H1 (cell line): ENCODE data around the gene CACNA1G. TPM values are rescaled to one million over a fixed set of nuclear protein-coding genes. Genes with fewer than 3 reads are reported as not detected.
A peak's percentile ranks its signal among the peaks of the same experiment; 100 is the strongest.

Experiments
- CTCF ChIA-PET: fragments of 300-600 bp; sonication (Branson Sonifier 250); formaldehyde crosslinking; loops from one replicate; lab custom pipeline; 2021; ENCODE audit not compliant: partially characterized antibody; lab: Charles Lee
- POLR2A ChIA-PET: fragments of 300-600 bp; sonication (Branson Sonifier 250); formaldehyde crosslinking; loops from one replicate; lab custom pipeline; 2021; ENCODE audit warnings: inconsistent platforms; ENCODE audit not compliant: partially characterized antibody; lab: Charles Lee
- DNase-seq, 2 experiments: peaks; one replicate each; pipeline versions ENCODE4 v3.0.0 to v3.0.0-alpha.2; 2010 to 2022; ENCODE audit warnings: low spot score in 2 of 2, low read depth in 1 of 2, mixed read lengths in 1 of 2
- FAIRE-seq: peaks from 2 replicates; lab custom pipeline; 2011; peaks lifted over from hg19 to GRCh38; lab: Jason Lieb, UNC
- H2AFZ ChIP-seq: 2 replicates; pipeline ENCODE4 v1.8.1; 2012; ENCODE audit warnings: low read length, inconsistent platforms
- H2AK5ac ChIP-seq: 2 replicates; pipeline ENCODE4 v1.6.1; 2013; ENCODE audit warnings: low read depth, low read length
- H2BK120ac ChIP-seq: replicated peaks from 2 replicates; pipeline ENCODE3; 2013; ENCODE audit warnings: low read depth, low read length, inconsistent platforms
- H2BK12ac ChIP-seq: 2 replicates; pipeline ENCODE4 v1.6.1; 2013; ENCODE audit warnings: low read depth, low read length
- H2BK15ac ChIP-seq: 2 replicates; pipeline ENCODE4 v1.6.1; 2013; ENCODE audit warnings: low read length
- H2BK20ac ChIP-seq: 2 replicates; pipeline ENCODE4 v1.6.1; 2013; ENCODE audit warnings: low read length
- H2BK5ac ChIP-seq: 2 replicates; pipeline ENCODE4 v1.6.1; 2013; ENCODE audit warnings: low read depth, low read length
- H3K14ac ChIP-seq: 2 replicates; pipeline ENCODE4 v1.6.1; 2013; ENCODE audit warnings: inconsistent platforms; ENCODE audit not compliant: insufficient read length
- H3K18ac ChIP-seq: 2 replicates; pipeline ENCODE4 v1.6.1; 2013; ENCODE audit warnings: low read length; ENCODE audit errors: extremely low read depth
- H3K23ac ChIP-seq: 2 replicates; pipeline ENCODE4 v1.6.1; 2013; ENCODE audit warnings: inconsistent platforms; ENCODE audit not compliant: insufficient read length
- H3K23me2 ChIP-seq: 2 replicates; pipeline ENCODE4 v1.6.1; 2013; ENCODE audit warnings: low read depth, low read length
- H3K27ac ChIP-seq: 2 replicates; pipeline ENCODE4 v1.6.1; 2011; ENCODE audit warnings: low read depth, low read length, inconsistent platforms
- H3K27me3 ChIP-seq, 4 experiments: replicated peaks in 1 of 4; 1 replicate in 1 of 4; 2 replicates in 3 of 4; pipeline versions ENCODE4 v1.6.1 to v1.8.1; 2011 to 2013; ENCODE audit warnings: low read length in 3 of 4, mild to moderate bottlenecking in 3 of 4, inconsistent platforms in 2 of 4, mixed read lengths in 2 of 4, moderate library complexity in 1 of 4; ENCODE audit not compliant: control insufficient read depth in 3 of 4, insufficient read depth in 3 of 4; ENCODE audit errors: extremely low read depth in 1 of 4
- H3K36me3 ChIP-seq, 4 experiments: 2 replicates each; pipeline versions ENCODE4 v1.6.1 to v1.8.1; 2011 to 2013; ENCODE audit warnings: mild to moderate bottlenecking in 4 of 4, low read length in 3 of 4, moderate library complexity in 2 of 4, control low read depth in 1 of 4, inconsistent platforms in 1 of 4; ENCODE audit not compliant: insufficient read depth in 4 of 4, control insufficient read depth in 2 of 4
- H3K4ac ChIP-seq: replicated peaks from 2 replicates; pipeline ENCODE3; 2013; ENCODE audit warnings: low read length, low read depth, mixed read lengths, inconsistent platforms; ENCODE audit not compliant: insufficient read length
- H3K4me1 ChIP-seq, 4 experiments: replicated peaks in 1 of 4; 1 replicate in 1 of 4; 2 replicates in 3 of 4; pipeline versions ENCODE4 v1.6.1 to v1.8.1; 2011 to 2013; ENCODE audit warnings: low read length in 3 of 4, inconsistent platforms in 2 of 4, mixed read lengths in 1 of 4; ENCODE audit not compliant: insufficient read depth in 4 of 4, control insufficient read depth in 3 of 4
- H3K4me2 ChIP-seq, 2 experiments: 2 replicates each; pipeline versions ENCODE4 v1.6.1 to v1.8.1; 2011 to 2013; ENCODE audit warnings: low read depth in 2 of 2, low read length in 2 of 2, control low read depth in 1 of 2, inconsistent platforms in 1 of 2, mild to moderate bottlenecking in 1 of 2; ENCODE audit not compliant: insufficient read depth in 1 of 2
- H3K4me3 ChIP-seq, 4 experiments: fragments of 200-600, 300-600 bp in 1 of 4; sonication (generic), shearing (Covaris generic), sonication (Bioruptor Twin) in 1 of 4; 2 replicates each; pipeline versions ENCODE4 v1.5.1 to v1.8.1; 2011 to 2016; ENCODE audit warnings: low read length in 4 of 4, low read depth in 3 of 4, control low read depth in 2 of 4, inconsistent platforms in 2 of 4, mild to moderate bottlenecking in 2 of 4, mixed read lengths in 1 of 4, moderate library complexity in 1 of 4; ENCODE audit not compliant: insufficient read depth in 2 of 4; ENCODE audit errors: extremely low read depth in 1 of 4
- H3K56ac ChIP-seq: replicated peaks from 2 replicates; pipeline ENCODE3; 2013; ENCODE audit warnings: low read depth, mild to moderate bottlenecking, mixed read lengths, low read length, inconsistent platforms; ENCODE audit not compliant: insufficient read length
- H3K79me1 ChIP-seq: 2 replicates; pipeline ENCODE4 v1.6.1; 2013; ENCODE audit warnings: low read depth, low read length, control low read depth
- H3K79me2 ChIP-seq, 2 experiments: 2 replicates each; pipeline versions ENCODE4 v1.6.1 to v1.8.1; 2012 to 2013; ENCODE audit warnings: low read length in 2 of 2, mild to moderate bottlenecking in 2 of 2, inconsistent platforms in 1 of 2; ENCODE audit not compliant: insufficient read depth in 2 of 2, control insufficient read depth in 1 of 2
- H3K9ac ChIP-seq, 4 experiments: replicated peaks in 1 of 4; 1 replicate in 1 of 4; 2 replicates in 3 of 4; pipeline versions ENCODE4 v1.6.1 to v1.8.1; 2011 to 2013; ENCODE audit warnings: low read depth in 3 of 4, low read length in 3 of 4, control low read depth in 2 of 4, mild to moderate bottlenecking in 2 of 4, moderate library complexity in 2 of 4, inconsistent platforms in 1 of 4; ENCODE audit errors: extremely low read depth in 1 of 4
- H3K9me3 ChIP-seq, 2 experiments: 2 replicates each; pipeline versions ENCODE4 v1.6.1 to v1.8.1; 2012 to 2013; ENCODE audit warnings: mild to moderate bottlenecking in 2 of 2, moderate library complexity in 2 of 2, control low read depth in 1 of 2, inconsistent platforms in 1 of 2, low read depth in 1 of 2, low read length in 1 of 2, mixed read lengths in 1 of 2; ENCODE audit not compliant: insufficient read depth in 2 of 2
- H4K20me1 ChIP-seq, 2 experiments: replicated peaks in 1 of 2; 2 replicates each; pipeline versions ENCODE3 to v1.8.1; 2011 to 2013; ENCODE audit warnings: inconsistent platforms in 2 of 2, low read length in 2 of 2, mild to moderate bottlenecking in 1 of 2; ENCODE audit not compliant: insufficient read depth in 2 of 2, control insufficient read depth in 1 of 2
- H4K5ac ChIP-seq: 2 replicates; pipeline ENCODE4 v1.6.1; 2013; ENCODE audit warnings: low read length, low read depth, mixed read lengths, inconsistent platforms; ENCODE audit not compliant: insufficient read length
- H4K8ac ChIP-seq: 2 replicates; pipeline ENCODE4 v1.8.0; 2013; ENCODE audit warnings: mild to moderate bottlenecking, moderate library complexity, low read length, inconsistent platforms; ENCODE audit not compliant: insufficient read depth; ENCODE audit errors: extremely low read depth
- H4K91ac ChIP-seq: replicated peaks from 2 replicates; pipeline ENCODE3; 2013; ENCODE audit warnings: low read length, mixed read lengths, inconsistent platforms; ENCODE audit not compliant: insufficient read length
- CTCF ChIP-seq, 3 experiments: IDR thresholded peaks; 1 replicate in 2 of 3; 2 replicates in 1 of 3; pipeline versions ENCODE4 v1.5.1 to v1.6.1; 2011; ENCODE audit warnings: low read length in 3 of 3, mild to moderate bottlenecking in 3 of 3, inconsistent platforms in 2 of 3, low read depth in 1 of 3, moderate library complexity in 1 of 3; ENCODE audit not compliant: insufficient read depth in 1 of 3; ENCODE audit errors: control extremely low read depth in 1 of 3
- JUND ChIP-seq: IDR thresholded peaks from 2 replicates; pipeline ENCODE4 v1.6.1; 2011; ENCODE audit warnings: mild to moderate bottlenecking, improper control_type of control experiment, low read length
- SP4 ChIP-seq: IDR thresholded peaks from 2 replicates; pipeline ENCODE4 v1.6.1; 2012; ENCODE audit warnings: low read length, inconsistent platforms
- SUZ12 ChIP-seq: fragments of 200-600 bp; sonication (generic); IDR thresholded peaks from 2 replicates; pipeline ENCODE4 v1.6.1; 2012; ENCODE audit warnings: mild to moderate bottlenecking, inconsistent platforms, low read length, moderate library complexity, mixed read lengths
- WGBS, 2 experiments: shearing (Covaris generic) in 1 of 2; methylation state at CpG; one replicate each; pipeline versions ENCODE4 v1.1.6 to v1.1.7; 2013 to 2015; ENCODE audit warnings: low lambda C conversion rate in 2 of 2, mixed read lengths in 2 of 2, inconsistent platforms in 1 of 2, low coverage in 1 of 2, missing lambda C conversion rate in 1 of 2; ENCODE audit not compliant: insufficient replicate concordance in 2 of 2, insufficient coverage in 1 of 2, insufficient read length in 1 of 2; ENCODE audit errors: extremely low coverage in 1 of 2, missing lambda C conversion rate in 1 of 2; 5-methylcytosine and 5-hydroxymethylcytosine counted together
- polyA plus RNA-seq, 7 experiments: library from polyadenylated mRNA; depleted of rRNA in 3 of 7; stranded (reverse) in 5 of 7; unstranded in 2 of 7; fragments of >200 nt in 5 of 7; fragments of 200-250 nt in 2 of 7; gene quantifications; 1 replicate in 5 of 7; 2 replicates in 1 of 7; 4 replicates in 1 of 7; pipeline versions ENCODE4 v1.2.1 to v1.2.3, GENCODE V29; 2011 to 2013; ENCODE audit warnings: missing spikeins in 2 of 7, mixed read lengths in 2 of 7
- total RNA-seq: library from RNA; stranded (reverse); fragmentation: NEBNext Ultra II Directional; extraction: Animal tissue kit (Norgen Biotek cat#: 25700); gene quantifications from 2 replicates; pipeline ENCODE4 v1.2.1, GENCODE V29; 2021

Gene CACNA1G
- total and polyA plus RNA-seq, 2 of the 8 experiments (the other 6 are each of a cell fraction or from before 2014, with no cell fraction given): 2.9 to 4.9 TPM

- H3K4ac ChIP-seq: no peak overlapping the region
- no peak overlapping the region for H4K91ac ChIP-seq
- peaks cover 27 to 73% (median 64%) of the 10 kb centered on the region in 4 experiments for H3K27me3 ChIP-seq
- H4K20me1 ChIP-seq: peaks cover 7 to 9% of the 10 kb centered on the region in 2 experiments
- no peak overlapping the region for H2AFZ ChIP-seq
- H3K79me1 ChIP-seq: no peaks in the 10 kb centered on the region
- TF ChIP-seq SUZ12 (peak; percentile 0; the same call in 1 of the 2 replicates), CTCF (IDR thresholded peaks at IDR 0.05; ENCODE audit: control extremely low read depth in 1 of 3, insufficient read depth in 1 of 3, low read depth in 1 of 3, low read length in 3 of 3) (peak in 2 of 3 experiments; percentile 5 to 8; a peak in 2 of 4 replicates), SP4 (no peak), JUND (no peak)
- TF ChIP-seq, all 59 proteins: peak for 2
- Histone ChIP-seq H3K9ac (no peak overlapping the region), H3K27ac (no peak overlapping the region), H3K4me2 (peak overlapping the region; percentile 75 to 82; a peak in 2 of 4 replicates), H2BK15ac (no peak overlapping the region), H2AK5ac (no peak overlapping the region), H2BK12ac (0 out of 2 replicates have a peak overlapping the region, but pooled peaks have one; percentile 27), H3K23me2 (peaks cover 17% of the 10 kb centered on the region; the same call in 1 of the 2 replicates), H3K4me1 (peaks cover 0 to 36% (median 21%) of the 10 kb centered on the region in 4 experiments; a peak in 6 of 7 replicates), H3K23ac (no peak overlapping the region), H3K18ac (no peak overlapping the region), H4K8ac (no peak overlapping the region), H3K9me3 (no peaks in the 10 kb centered on the region), H3K36me3 (no peaks in the 10 kb centered on the region), H4K5ac (no peak overlapping the region), H2BK120ac (no peak overlapping the region), H3K56ac (no peak overlapping the region), H3K4me3 (peak overlapping the region in 1 of 4 experiments; percentile 63; a peak in 1 of 8 replicates), H3K14ac (no peak overlapping the region), H3K79me2 (no peaks in the 10 kb centered on the region), H2BK5ac (no peak overlapping the region), H2BK20ac (no peak overlapping the region)
- DNase-seq (no peak), FAIRE-seq (no peak)
- WGBS, 2 experiments: 39% methylated on average over 3 of the region's 4 CpGs; no CpG with 5 or more reads in 1 of the 2 experiments
- CTCF ChIA-PET: interaction anchor here (0.9 to 7.2 kb wide), 16 partner anchors 12 to 220 kb away, joined by 3 to 89 read pairs (median 6); no protein-coding TSS in a partner anchor
- POLR2A ChIA-PET: interaction anchor here (0.6 to 2.2 kb wide), 8 partner anchors 7 to 304 kb away, joined by 3 to 5 read pairs (median 4); no protein-coding TSS in a partner anchor
These were observed 2.6 kb downstream of the CACNA1G start for GRCh38 chr17:50563092-50563511.
